Gastrocnemius medialis (tissue), 4 donors: ENCODE results near the gene MZT2B.
"Not testable (repeated sequence)": the region's sequence is repeated elsewhere in the genome, so short reads cannot be mapped to it uniquely, and the experiment has no call there.

Source experiments
- POLR2A ChIP-seq, 2 donors: fragments of 450-650 bp; IDR thresholded peaks; one replicate each; pipeline ENCODE4 v1.6.1; 2017; ENCODE audit warnings: antibody characterized with exemption in 2 of 2, mild to moderate bottlenecking in 2 of 2, moderate library complexity in 2 of 2
- TF ChIP-seq, protein P1 (sequence below), 5 experiments: fragments of 450-650 bp in 3 of 5; fragments of 200-600 bp in 2 of 5; sonication (generic) in 2 of 5; IDR thresholded peaks in 4 of 5; conservative IDR thresholded peaks in 1 of 5; 1 replicate in 4 of 5; 2 replicates in 1 of 5; pipeline ENCODE4 v1.5.1; 2016 to 2019; ENCODE audit warnings: antibody characterized with exemption in 5 of 5, mild to moderate bottlenecking in 3 of 5, moderate library complexity in 3 of 5

- TF ChIP-seq, protein P1, sequence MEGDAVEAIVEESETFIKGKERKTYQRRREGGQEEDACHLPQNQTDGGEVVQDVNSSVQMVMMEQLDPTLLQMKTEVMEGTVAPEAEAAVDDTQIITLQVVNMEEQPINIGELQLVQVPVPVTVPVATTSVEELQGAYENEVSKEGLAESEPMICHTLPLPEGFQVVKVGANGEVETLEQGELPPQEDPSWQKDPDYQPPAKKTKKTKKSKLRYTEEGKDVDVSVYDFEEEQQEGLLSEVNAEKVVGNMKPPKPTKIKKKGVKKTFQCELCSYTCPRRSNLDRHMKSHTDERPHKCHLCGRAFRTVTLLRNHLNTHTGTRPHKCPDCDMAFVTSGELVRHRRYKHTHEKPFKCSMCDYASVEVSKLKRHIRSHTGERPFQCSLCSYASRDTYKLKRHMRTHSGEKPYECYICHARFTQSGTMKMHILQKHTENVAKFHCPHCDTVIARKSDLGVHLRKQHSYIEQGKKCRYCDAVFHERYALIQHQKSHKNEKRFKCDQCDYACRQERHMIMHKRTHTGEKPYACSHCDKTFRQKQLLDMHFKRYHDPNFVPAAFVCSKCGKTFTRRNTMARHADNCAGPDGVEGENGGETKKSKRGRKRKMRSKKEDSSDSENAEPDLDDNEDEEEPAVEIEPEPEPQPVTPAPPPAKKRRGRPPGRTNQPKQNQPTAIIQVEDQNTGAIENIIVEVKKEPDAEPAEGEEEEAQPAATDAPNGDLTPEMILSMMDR (IDR thresholded peaks at IDR 0.05 in 4 of 5, conservative IDR thresholded peaks at IDR 0.05 in 1 of 5): not testable (repeated sequence)
- not testable (repeated sequence) for TF ChIP-seq POLR2A (IDR thresholded peaks at IDR 0.05)
Observed at GRCh38 chr2:130136546-130136945, 45.5 kb upstream of the MZT2B start.
